GM10248 (cell line): ENCODE measurements around the gene KNCN.

Experiments used
- CTCF ChIA-PET: fragments of 300-600 bp; sonication (Branson Sonifier 250); formaldehyde crosslinking; extraction: SDS; loops from one replicate; lab custom pipeline; 2021; ENCODE audit warnings: antibody characterized with exemption; lab: Yijun Ruan, JAX
- POLR2A ChIA-PET: fragments of 350-650 bp; sonication (Branson Sonifier 250); formaldehyde crosslinking; extraction: SDS; loops from one replicate; lab custom pipeline; 2020; ENCODE audit warnings: antibody characterized with exemption; lab: Yijun Ruan, JAX
- DNase-seq: peaks from one replicate; pipeline ENCODE4 v3.0.0; 2012; ENCODE audit errors: extremely low spot score
- TF ChIP-seq, protein P1 (sequence below): IDR thresholded peaks from 2 replicates; pipeline ENCODE4 v1.5.1; 2012; ENCODE audit warnings: mild to moderate bottlenecking, low read depth; ENCODE audit errors: extremely low read depth, missing control alignments, control extremely low read depth

KNCN gene

DNA sequence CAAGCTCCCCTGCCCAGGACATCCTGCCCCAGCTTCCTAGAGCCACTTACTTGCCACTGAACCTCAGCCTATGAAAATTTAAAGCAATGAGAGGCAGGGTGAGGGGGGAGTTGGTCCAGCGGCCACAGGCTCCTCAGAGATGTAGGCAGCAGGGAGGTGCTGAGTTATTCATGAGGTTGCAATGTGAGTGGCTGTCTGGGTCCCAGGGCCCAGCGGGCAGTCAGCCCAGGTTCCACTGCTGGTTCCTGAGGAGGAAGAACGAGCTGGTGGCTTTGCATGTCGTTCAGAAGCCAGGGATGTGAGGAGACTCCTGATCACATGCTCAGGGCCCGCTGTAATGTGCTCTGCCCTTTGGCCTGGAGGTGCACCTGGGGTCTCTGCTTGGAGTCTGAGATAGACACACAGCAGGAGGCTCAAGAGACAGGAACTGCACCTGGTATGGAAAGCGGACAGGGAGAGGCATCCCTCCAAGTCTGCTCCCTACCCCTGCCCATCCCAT, at the start of gene KNCN:
Gene KNCN (minus strand): TSS at position 51 of the 499 bp plus-strand sequence. CDS start 432 bp downstream, outside the sequence.
- no peak for DNase-seq
- TF ChIP-seq, protein P1, sequence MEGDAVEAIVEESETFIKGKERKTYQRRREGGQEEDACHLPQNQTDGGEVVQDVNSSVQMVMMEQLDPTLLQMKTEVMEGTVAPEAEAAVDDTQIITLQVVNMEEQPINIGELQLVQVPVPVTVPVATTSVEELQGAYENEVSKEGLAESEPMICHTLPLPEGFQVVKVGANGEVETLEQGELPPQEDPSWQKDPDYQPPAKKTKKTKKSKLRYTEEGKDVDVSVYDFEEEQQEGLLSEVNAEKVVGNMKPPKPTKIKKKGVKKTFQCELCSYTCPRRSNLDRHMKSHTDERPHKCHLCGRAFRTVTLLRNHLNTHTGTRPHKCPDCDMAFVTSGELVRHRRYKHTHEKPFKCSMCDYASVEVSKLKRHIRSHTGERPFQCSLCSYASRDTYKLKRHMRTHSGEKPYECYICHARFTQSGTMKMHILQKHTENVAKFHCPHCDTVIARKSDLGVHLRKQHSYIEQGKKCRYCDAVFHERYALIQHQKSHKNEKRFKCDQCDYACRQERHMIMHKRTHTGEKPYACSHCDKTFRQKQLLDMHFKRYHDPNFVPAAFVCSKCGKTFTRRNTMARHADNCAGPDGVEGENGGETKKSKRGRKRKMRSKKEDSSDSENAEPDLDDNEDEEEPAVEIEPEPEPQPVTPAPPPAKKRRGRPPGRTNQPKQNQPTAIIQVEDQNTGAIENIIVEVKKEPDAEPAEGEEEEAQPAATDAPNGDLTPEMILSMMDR = no peak
- ChIA-PET CTCF (interaction anchor here (1.2 kb wide), 1 partner anchor 17 kb away, joined by 3 read pairs; a partner anchor contains a TSS), POLR2A (no interaction called here)

- TF ChIP-seq, protein P1 = no peak
- CTCF ChIA-PET = interaction anchor here (12.4 kb wide), 1 partner anchor 19 kb away, joined by 135 read pairs; the partner anchor contains the start of gene MOB3C
Measured at GRCh38 chr1:46599059-46599970, 47.9 kb upstream of the KNCN start.

GRCh38 chr1:46596846-46597245, 45.4 kb upstream of the KNCN start:
- POLR2A ChIA-PET = no interaction called here
- DNase-seq = no peak
- CTCF ChIA-PET = interaction anchor here (0.8 kb wide), 1 partner anchor 122 kb away, joined by 3 read pairs; the partner anchor contains the start of gene EFCAB14
- TF ChIP-seq, protein P1 = no peak

More at GRCh38 chr1:46599059-46599970, 47.9 kb upstream of the KNCN start:
- no peak for DNase-seq
- POLR2A ChIA-PET = no interaction called here

GRCh38 chr1:46596036-46596435, 44.6 kb upstream of the KNCN start:
- TF ChIP-seq, protein P1 = no peak
- POLR2A ChIA-PET = no interaction called here
- CTCF ChIA-PET = interaction anchor here (2.0 kb wide), 1 partner anchor 21 kb away, joined by 4 read pairs; the partner anchor contains the start of gene MOB3C
- DNase-seq = no peak

GRCh38 chr1:46595127-46595526, 43.7 kb upstream of the KNCN start:
- POLR2A ChIA-PET = no interaction called here
- CTCF ChIA-PET = interaction anchor here (1.2 to 2.0 kb wide), 2 partner anchors 9 to 22 kb away, joined by 3 to 4 read pairs; partner anchors contain the start of genes MKNK1 and MOB3C
- DNase-seq = no peak
- TF ChIP-seq, protein P1 = no peak

- POLR2A ChIA-PET = no interaction called here
- CTCF ChIA-PET = interaction anchor here (1.0 to 2.0 kb wide), 3 partner anchors 10 to 23 kb away, joined by 3 to 4 read pairs (median 3); partner anchors contain the start of genes MKNK1 and MOB3C
- no peak for DNase-seq
- TF ChIP-seq, protein P1 = no peak
Measured at GRCh38 chr1:46594063-46594462, 42.6 kb upstream of the KNCN start.
